Progenitor cell of endocrine pancreas (in vitro differentiated cells): ENCODE measurements around the gene ATXN1. TPM values are rescaled to one million over a fixed set of nuclear protein-coding genes. Genes with fewer than 3 reads are reported as not detected.

ENCODE experiments used
- DNase-seq: peaks from one replicate; pipeline ENCODE4 v3.0.0; 2021; ENCODE audit warnings: low spot score; ENCODE audit not compliant: unreplicated experiment
- H3K27ac Mint-ChIP-seq: 2 replicates; pipeline ENCODE4 v1.8.0; 2021; ENCODE audit warnings: mild to moderate bottlenecking, moderate library complexity, mixed read lengths
- H3K27me3 Mint-ChIP-seq: 2 replicates; pipeline ENCODE4 v1.8.0; 2021; ENCODE audit warnings: mixed read lengths
- H3K36me3 Mint-ChIP-seq: 2 replicates; pipeline ENCODE4 v1.8.0; 2022; ENCODE audit warnings: mixed read lengths; ENCODE audit not compliant: insufficient read depth
- H3K4me1 Mint-ChIP-seq: 2 replicates; pipeline ENCODE4 v1.8.0; 2021; ENCODE audit warnings: low read depth, mixed read lengths
- H3K4me3 Mint-ChIP-seq: 2 replicates; pipeline ENCODE4 v1.8.0; 2021; ENCODE audit warnings: low read depth, mild to moderate bottlenecking, moderate library complexity, mixed read lengths
- H3K9me3 Mint-ChIP-seq: 2 replicates; pipeline ENCODE4 v1.8.0; 2021; ENCODE audit warnings: low read depth, mixed read lengths
- total RNA-seq: library from RNA; stranded (reverse); gene quantifications from 2 replicates; pipeline ENCODE4 v1.2.1, GENCODE V29; 2021
- TF ChIP-seq, protein P1 (sequence below): fragments of 200-600 bp; sonication (generic); IDR thresholded peaks from one replicate; pipeline ENCODE4 v1.5.0; 2021; ENCODE audit warnings: antibody characterized with exemption, mild to moderate bottlenecking; ENCODE audit not compliant: unreplicated experiment

ATXN1 gene
- total RNA-seq, 1 donor from 2014 or later = 35.8 TPM

DNA sequence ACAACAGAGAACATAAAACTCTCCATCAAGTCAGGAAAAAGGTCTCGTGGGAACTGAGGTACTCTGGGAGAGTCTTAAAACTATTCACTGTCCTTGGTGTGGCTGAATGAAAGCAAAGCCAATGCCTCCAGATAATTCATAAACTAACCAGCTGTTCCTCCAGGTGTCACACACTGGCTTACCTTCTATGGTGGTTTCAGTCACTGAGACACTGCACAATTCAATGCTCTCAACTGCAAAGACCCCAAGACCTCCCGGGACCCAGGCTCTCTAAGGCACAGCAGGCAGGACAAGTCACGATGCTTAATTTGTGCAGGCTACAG lies 422.0 kb downstream of the ATXN1 start:
- Mint-ChIP-seq H3K27me3 (no peaks in the 10 kb centered on the region), H3K27ac (no peak overlapping the region), H3K4me1 (no peaks in the 10 kb centered on the region), H3K9me3 (no peaks in the 10 kb centered on the region), H3K36me3 (peaks cover 4% of the 10 kb centered on the region), H3K4me3 (no peak overlapping the region)
- DNase-seq = no peak
- TF ChIP-seq, protein P1, sequence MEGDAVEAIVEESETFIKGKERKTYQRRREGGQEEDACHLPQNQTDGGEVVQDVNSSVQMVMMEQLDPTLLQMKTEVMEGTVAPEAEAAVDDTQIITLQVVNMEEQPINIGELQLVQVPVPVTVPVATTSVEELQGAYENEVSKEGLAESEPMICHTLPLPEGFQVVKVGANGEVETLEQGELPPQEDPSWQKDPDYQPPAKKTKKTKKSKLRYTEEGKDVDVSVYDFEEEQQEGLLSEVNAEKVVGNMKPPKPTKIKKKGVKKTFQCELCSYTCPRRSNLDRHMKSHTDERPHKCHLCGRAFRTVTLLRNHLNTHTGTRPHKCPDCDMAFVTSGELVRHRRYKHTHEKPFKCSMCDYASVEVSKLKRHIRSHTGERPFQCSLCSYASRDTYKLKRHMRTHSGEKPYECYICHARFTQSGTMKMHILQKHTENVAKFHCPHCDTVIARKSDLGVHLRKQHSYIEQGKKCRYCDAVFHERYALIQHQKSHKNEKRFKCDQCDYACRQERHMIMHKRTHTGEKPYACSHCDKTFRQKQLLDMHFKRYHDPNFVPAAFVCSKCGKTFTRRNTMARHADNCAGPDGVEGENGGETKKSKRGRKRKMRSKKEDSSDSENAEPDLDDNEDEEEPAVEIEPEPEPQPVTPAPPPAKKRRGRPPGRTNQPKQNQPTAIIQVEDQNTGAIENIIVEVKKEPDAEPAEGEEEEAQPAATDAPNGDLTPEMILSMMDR = no peak

DNA sequence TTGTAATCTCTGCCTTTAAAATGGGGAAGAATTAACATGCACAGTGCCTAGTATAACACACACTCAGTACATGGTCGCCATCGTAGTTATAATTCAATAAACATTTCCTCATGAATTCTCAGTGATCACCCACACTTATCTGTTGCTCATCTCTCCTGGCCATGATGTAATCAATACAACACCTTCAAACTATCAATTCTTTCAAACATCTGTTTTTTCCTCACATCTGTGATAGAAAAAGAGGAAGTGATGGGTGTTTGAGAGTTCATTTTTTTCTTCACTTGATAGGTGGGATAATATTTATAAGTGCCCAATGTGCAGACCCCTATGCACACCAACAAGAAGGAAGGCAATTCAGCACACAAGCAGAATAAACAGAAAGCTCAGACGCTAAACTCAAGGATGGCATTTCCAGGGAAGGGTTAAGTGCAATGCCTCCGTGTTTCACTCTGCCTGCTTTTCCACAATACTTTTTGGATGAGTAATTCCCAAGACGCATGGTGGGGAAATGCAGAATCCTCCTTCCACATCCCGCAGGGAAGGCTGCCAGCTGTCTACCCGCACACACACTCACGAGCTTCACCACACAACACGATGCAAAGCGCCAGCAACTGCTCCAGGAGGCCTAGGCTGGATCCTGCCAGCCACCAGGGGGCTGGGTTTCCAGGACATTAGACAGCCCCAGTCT lies 422.5 kb downstream of the ATXN1 start:
- TF ChIP-seq, protein P1 = peak; percentile 40

DNA sequence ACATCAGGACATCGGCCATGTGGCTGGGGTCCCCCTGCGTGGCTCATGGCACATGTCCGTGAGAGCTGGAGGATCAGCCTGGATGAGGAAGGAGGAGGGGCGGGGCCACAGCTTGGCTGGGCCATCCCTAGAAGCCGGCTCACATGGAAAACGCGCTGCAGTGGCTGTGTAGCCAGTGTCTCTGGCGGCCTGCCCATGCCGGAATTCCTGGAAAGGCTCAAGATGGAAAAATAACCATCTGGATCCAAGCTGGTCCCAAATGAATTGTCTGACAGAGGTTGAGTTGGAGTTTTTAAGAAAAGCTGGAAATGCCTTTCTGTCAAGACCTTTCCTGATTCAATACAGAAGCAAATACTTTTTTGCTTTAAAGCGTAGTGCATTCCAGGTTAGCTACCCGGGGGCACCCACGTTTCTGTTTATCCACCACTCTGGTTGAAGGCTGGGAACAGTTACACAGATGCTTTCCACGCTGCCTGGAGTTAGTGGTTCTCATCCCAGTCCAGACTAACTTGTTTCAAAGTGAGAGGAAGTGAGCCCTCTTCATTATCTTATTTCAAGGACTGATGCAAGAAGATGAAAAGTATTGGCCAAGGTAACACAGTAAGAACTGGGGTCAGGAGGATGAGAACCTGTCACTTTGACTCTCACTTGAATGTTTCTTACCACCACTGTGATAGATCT lies 423.8 kb downstream of the ATXN1 start:
- DNase-seq = no peak
- no peaks in the 10 kb centered on the region for H3K9me3 Mint-ChIP-seq
- no peak overlapping the region for H3K27ac Mint-ChIP-seq

More for the DNA sequence above, 422.5 kb downstream of the ATXN1 start:
- no peaks in the 10 kb centered on the region for H3K4me1 Mint-ChIP-seq
- no peak for DNase-seq
- no peak overlapping the region for H3K4me3 Mint-ChIP-seq
- H3K27me3 Mint-ChIP-seq = no peaks in the 10 kb centered on the region
- H3K27ac Mint-ChIP-seq = no peak overlapping the region
- no peaks in the 10 kb centered on the region for H3K9me3 Mint-ChIP-seq
- H3K36me3 Mint-ChIP-seq = peaks cover 4% of the 10 kb centered on the region

DNA sequence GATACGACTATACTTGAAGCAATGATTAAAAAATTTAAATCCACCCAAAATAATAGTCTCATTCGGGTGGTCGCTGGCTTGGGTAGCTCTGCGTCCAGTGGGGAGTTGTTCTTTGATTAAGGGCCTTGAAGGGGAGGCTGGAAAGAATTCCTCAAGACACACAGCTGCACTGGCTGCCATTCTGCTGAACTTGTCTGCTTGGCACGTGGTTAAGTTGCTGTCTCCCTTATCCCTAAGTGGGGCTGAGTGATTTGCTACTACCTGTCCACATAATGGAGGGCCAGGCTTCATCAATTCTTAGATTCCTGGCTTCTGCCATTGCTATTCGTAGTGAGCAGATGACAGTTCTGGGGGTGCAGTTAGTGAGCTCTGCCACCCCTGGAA lies 424.4 kb downstream of the ATXN1 start:
- Mint-ChIP-seq H3K9me3 (no peaks in the 10 kb centered on the region), H3K4me3 (no peak overlapping the region), H3K4me1 (no peaks in the 10 kb centered on the region), H3K27me3 (no peaks in the 10 kb centered on the region), H3K36me3 (peaks cover 4% of the 10 kb centered on the region), H3K27ac (no peak overlapping the region)
- DNase-seq = no peak
- TF ChIP-seq, protein P1 = no peak

More for the DNA sequence above, 423.8 kb downstream of the ATXN1 start:
- Mint-ChIP-seq H3K4me1 (no peaks in the 10 kb centered on the region), H3K27me3 (no peaks in the 10 kb centered on the region), H3K36me3 (peaks cover 4% of the 10 kb centered on the region), H3K4me3 (no peak overlapping the region)
- TF ChIP-seq, protein P1 = no peak

DNA sequence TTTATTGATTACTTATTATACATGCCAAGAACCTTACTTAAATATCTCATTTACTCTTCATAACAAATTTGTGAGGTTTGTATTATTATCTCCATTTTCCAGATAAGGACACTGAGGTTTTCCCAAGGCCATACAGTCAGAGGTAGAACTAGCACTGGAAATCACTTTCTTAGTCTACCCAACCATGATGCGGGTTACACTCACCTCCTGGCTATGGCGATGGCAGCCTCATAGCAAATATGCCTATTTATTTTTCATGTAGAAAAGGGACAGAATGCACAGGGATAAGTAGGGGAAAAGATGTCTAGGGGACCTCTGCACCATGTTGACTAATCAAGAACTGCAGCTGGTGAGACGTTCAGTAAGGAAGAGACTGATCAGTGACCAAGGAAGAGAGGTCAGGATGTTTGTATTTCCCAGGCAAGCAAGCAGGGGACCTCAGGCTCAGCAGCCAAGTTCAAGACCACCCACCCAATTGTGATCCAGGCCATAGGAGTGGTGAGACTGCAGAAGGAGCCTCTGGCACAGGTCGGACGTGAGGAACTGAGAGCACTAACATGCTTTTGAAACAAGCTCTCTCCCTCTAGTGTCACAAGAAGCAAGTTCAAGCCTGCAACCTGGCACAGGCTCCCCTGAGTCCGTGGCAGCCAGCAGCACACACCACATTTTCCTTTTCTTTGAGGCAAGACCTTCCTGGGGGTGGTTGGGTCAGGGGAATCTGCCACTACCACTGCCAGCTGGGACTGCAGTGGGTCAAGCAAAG lies 425.0 kb downstream of the ATXN1 start:
- no peaks in the 10 kb centered on the region for H3K9me3 Mint-ChIP-seq
- DNase-seq = no peak
- H3K36me3 Mint-ChIP-seq = peaks cover 4% of the 10 kb centered on the region
- no peak overlapping the region for H3K4me3 Mint-ChIP-seq
- H3K27ac Mint-ChIP-seq = peak overlapping the region; percentile 21
- H3K27me3 Mint-ChIP-seq = no peaks in the 10 kb centered on the region
- no peaks in the 10 kb centered on the region for H3K4me1 Mint-ChIP-seq
- TF ChIP-seq, protein P1 = no peak
